OCI-LY1 (cell line): Measurements from ENCODE around the gene CPM.

Experiments used
- H2AFZ ChIP-seq: fragments of 200-600 bp; sonication (generic), shearing (Covaris generic); 2 replicates; pipeline ENCODE4 v1.6.0; 2014; ENCODE audit warnings: antibody characterized with exemption, mild to moderate bottlenecking, low read length
- H3F3A ChIP-seq: fragments of 200-600 bp; sonication (generic), shearing (Covaris generic); 2 replicates; pipeline ENCODE4 v1.6.0; 2014; ENCODE audit warnings: mild to moderate bottlenecking, antibody characterized with exemption, low read length, moderate library complexity; ENCODE audit not compliant: insufficient read depth
- H3K27ac ChIP-seq: fragments of 200-600 bp; sonication (generic); 2 replicates; pipeline ENCODE4 v1.5.1; 2014; ENCODE audit warnings: low read length, mixed run types, mild to moderate bottlenecking, low read depth; ENCODE audit not compliant: poor library complexity, severe bottlenecking
- H3K27me3 ChIP-seq: fragments of 200-600 bp; sonication (generic); 2 replicates; pipeline ENCODE4 v1.6.0; 2014; ENCODE audit warnings: antibody characterized with exemption, mild to moderate bottlenecking, low read length, moderate library complexity; ENCODE audit not compliant: insufficient read depth
- H3K36me3 ChIP-seq: fragments of 200-600 bp; sonication (generic); 2 replicates; pipeline ENCODE4 v1.6.1; 2014; ENCODE audit warnings: mild to moderate bottlenecking, antibody characterized with exemption, low read length, moderate library complexity, mixed read lengths; ENCODE audit not compliant: insufficient read depth
- H3K4me1 ChIP-seq: fragments of 200-600 bp; sonication (generic); 2 replicates; pipeline ENCODE4 v1.5.1; 2014; ENCODE audit warnings: mild to moderate bottlenecking, low read length, moderate library complexity; ENCODE audit not compliant: insufficient read depth, severe bottlenecking
- H3K4me2 ChIP-seq: fragments of 200-600 bp; sonication (generic), shearing (Covaris generic); 2 replicates; pipeline ENCODE4 v1.6.1; 2014; ENCODE audit warnings: low read length
- H3K4me3 ChIP-seq: fragments of 200-600 bp; sonication (generic); 2 replicates; pipeline ENCODE4 v1.5.1; 2014; ENCODE audit warnings: low read length, low read depth, mild to moderate bottlenecking, mixed read lengths; ENCODE audit not compliant: poor library complexity, severe bottlenecking
- H3K79me2 ChIP-seq: fragments of 200-600 bp; shearing (Covaris generic); 2 replicates; pipeline ENCODE4 v1.6.1; 2016; ENCODE audit warnings: mixed run types, low read length, mixed read lengths; ENCODE audit not compliant: insufficient read depth
- H3K9ac ChIP-seq: fragments of 200-600 bp; sonication (generic), shearing (Covaris generic); 2 replicates; pipeline ENCODE4 v1.6.1; 2014; ENCODE audit warnings: mild to moderate bottlenecking, low read length, mixed read lengths
- H3K9me2 ChIP-seq: fragments of 200-600 bp; sonication (generic), shearing (Covaris generic); 2 replicates; pipeline ENCODE4 v1.6.1; 2014; ENCODE audit warnings: low read depth, mild to moderate bottlenecking, low read length, mixed read lengths
- H3K9me3 ChIP-seq: fragments of 200-600 bp; shearing (Covaris generic); 2 replicates; pipeline ENCODE4 v1.6.1; 2014; ENCODE audit warnings: low read length, mixed read lengths
- H4K20me1 ChIP-seq: fragments of 200-600 bp; sonication (generic), shearing (Covaris generic); 2 replicates; pipeline ENCODE4 v1.6.0; 2016; ENCODE audit warnings: mild to moderate bottlenecking, low read length; ENCODE audit not compliant: insufficient read depth
- CTCF ChIP-seq: fragments of 200-600 bp; sonication (generic), shearing (Covaris generic); IDR thresholded peaks from 2 replicates; pipeline ENCODE4 v1.5.1; 2017; ENCODE audit warnings: mild to moderate bottlenecking, antibody characterized with exemption, low read length, moderate library complexity, mixed read lengths
- EZH2 ChIP-seq: fragments of 200-600 bp; sonication (generic), shearing (Covaris generic); IDR thresholded peaks from 2 replicates; pipeline ENCODE4 v1.8.0; 2017; ENCODE audit warnings: borderline replicate concordance, mixed run types, mild to moderate bottlenecking, antibody characterized with exemption, low read length, moderate library complexity, mixed read lengths

The CPM gene

GRCh38 chr12:68932961-68933893 is at the start of gene CPM:
TSS of gene CPM (minus strand) at chr12:68933171. CDS start at chr12:68932837, 334 bp downstream.
- H3K9ac ChIP-seq: no peak within 1 kb of the TSS

GRCh38 chr12:68981516-68981915 is 48.5 kb upstream of the CPM start:
- Histone ChIP-seq H3K4me2 (no peak overlapping the region), H3K27ac (no peak overlapping the region), H3F3A (no peaks in the 10 kb centered on the region), H3K9me2 (no peaks in the 10 kb centered on the region), H3K36me3 (no peaks in the 10 kb centered on the region), H3K79me2 (no peaks in the 10 kb centered on the region), H3K4me3 (no peak overlapping the region), H4K20me1 (no peaks in the 10 kb centered on the region), H3K9ac (no peak overlapping the region), H3K4me1 (no peaks in the 10 kb centered on the region), H3K27me3 (no peaks in the 10 kb centered on the region), H3K9me3 (0 out of 2 replicates have a peak, but pooled peaks cover 4% of the 10 kb centered on the region), H2AFZ (no peak overlapping the region)
- no peak for TF ChIP-seq CTCF
- TF ChIP-seq EZH2: no peak

More at GRCh38 chr12:68932961-68933893, at the start of gene CPM:
- Histone ChIP-seq H3K9me2 (no peaks in the 10 kb centered on the region), H3K4me3 (no peak within 1 kb of the TSS), H3K27me3 (no peaks in the 10 kb centered on the region), H3K27ac (no peak within 1 kb of the TSS), H3K9me3 (no peaks in the 10 kb centered on the region), H4K20me1 (no peaks in the 10 kb centered on the region), H3K36me3 (no peaks in the 10 kb centered on the region), H3K4me1 (no peaks in the 10 kb centered on the region), H2AFZ (no peak within 1 kb of the TSS), H3K4me2 (peak within 1 kb of the TSS; percentile 37), H3K79me2 (no peaks in the 10 kb centered on the region), H3F3A (no peaks in the 10 kb centered on the region)
- TF ChIP-seq EZH2: no peak
- no peak for TF ChIP-seq CTCF

- H3K4me1 ChIP-seq: no peaks in the 10 kb centered on the region
- no peaks in the 10 kb centered on the region for H3K79me2 ChIP-seq
- H3K9ac ChIP-seq: no peak overlapping the region
- H2AFZ ChIP-seq: no peak overlapping the region
- H3K27me3 ChIP-seq: no peaks in the 10 kb centered on the region
- H3K4me3 ChIP-seq: no peak overlapping the region
- no peak overlapping the region for H3K4me2 ChIP-seq
- no peaks in the 10 kb centered on the region for H3K9me2 ChIP-seq
- H3K36me3 ChIP-seq: no peaks in the 10 kb centered on the region
- H3K9me3 ChIP-seq: 0 out of 2 replicates have a peak, but pooled peaks cover 4% of the 10 kb centered on the region
- no peak overlapping the region for H3K27ac ChIP-seq
- TF ChIP-seq EZH2 (no peak), CTCF (no peak)
- H3F3A ChIP-seq: no peaks in the 10 kb centered on the region
- no peaks in the 10 kb centered on the region for H4K20me1 ChIP-seq
These were observed 47.7 kb upstream of the CPM start for GRCh38 chr12:68980476-68981212.
